HG03469 (cell line): ENCODE results near the gene NOL6.
A peak's percentile ranks its signal among the peaks of the same experiment; 100 is the strongest.
"Not testable (repeated sequence)": the region's sequence is repeated elsewhere in the genome, so short reads cannot be mapped to it uniquely, and the experiment has no call there.

Experiments
- ATAC-seq: cut with Tn5 transposase; IDR thresholded peaks from one replicate; pipeline ENCODE4 v1.9.1; 2021; ENCODE audit warnings: mild to moderate bottlenecking, moderate library complexity, moderate number of reproducible peaks; ENCODE audit not compliant: unreplicated experiment

Gene NOL6, protein sequence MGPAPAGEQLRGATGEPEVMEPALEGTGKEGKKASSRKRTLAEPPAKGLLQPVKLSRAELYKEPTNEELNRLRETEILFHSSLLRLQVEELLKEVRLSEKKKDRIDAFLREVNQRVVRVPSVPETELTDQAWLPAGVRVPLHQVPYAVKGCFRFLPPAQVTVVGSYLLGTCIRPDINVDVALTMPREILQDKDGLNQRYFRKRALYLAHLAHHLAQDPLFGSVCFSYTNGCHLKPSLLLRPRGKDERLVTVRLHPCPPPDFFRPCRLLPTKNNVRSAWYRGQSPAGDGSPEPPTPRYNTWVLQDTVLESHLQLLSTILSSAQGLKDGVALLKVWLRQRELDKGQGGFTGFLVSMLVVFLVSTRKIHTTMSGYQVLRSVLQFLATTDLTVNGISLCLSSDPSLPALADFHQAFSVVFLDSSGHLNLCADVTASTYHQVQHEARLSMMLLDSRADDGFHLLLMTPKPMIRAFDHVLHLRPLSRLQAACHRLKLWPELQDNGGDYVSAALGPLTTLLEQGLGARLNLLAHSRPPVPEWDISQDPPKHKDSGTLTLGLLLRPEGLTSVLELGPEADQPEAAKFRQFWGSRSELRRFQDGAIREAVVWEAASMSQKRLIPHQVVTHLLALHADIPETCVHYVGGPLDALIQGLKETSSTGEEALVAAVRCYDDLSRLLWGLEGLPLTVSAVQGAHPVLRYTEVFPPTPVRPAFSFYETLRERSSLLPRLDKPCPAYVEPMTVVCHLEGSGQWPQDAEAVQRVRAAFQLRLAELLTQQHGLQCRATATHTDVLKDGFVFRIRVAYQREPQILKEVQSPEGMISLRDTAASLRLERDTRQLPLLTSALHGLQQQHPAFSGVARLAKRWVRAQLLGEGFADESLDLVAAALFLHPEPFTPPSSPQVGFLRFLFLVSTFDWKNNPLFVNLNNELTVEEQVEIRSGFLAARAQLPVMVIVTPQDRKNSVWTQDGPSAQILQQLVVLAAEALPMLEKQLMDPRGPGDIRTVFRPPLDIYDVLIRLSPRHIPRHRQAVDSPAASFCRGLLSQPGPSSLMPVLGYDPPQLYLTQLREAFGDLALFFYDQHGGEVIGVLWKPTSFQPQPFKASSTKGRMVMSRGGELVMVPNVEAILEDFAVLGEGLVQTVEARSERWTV

GRCh38 chr9:33473643-33474352 is at the start of gene NOL6:
Gene NOL6, minus strand, starts transcription at chr9:33473924. Its CDS starts 82 bp downstream, at chr9:33473842.
- peak; percentile 93 for ATAC-seq

- ATAC-seq, result not testable (repeated sequence)
These were observed 48.1 kb upstream of the NOL6 start for GRCh38 chr9:33521861-33522260.

DNA sequence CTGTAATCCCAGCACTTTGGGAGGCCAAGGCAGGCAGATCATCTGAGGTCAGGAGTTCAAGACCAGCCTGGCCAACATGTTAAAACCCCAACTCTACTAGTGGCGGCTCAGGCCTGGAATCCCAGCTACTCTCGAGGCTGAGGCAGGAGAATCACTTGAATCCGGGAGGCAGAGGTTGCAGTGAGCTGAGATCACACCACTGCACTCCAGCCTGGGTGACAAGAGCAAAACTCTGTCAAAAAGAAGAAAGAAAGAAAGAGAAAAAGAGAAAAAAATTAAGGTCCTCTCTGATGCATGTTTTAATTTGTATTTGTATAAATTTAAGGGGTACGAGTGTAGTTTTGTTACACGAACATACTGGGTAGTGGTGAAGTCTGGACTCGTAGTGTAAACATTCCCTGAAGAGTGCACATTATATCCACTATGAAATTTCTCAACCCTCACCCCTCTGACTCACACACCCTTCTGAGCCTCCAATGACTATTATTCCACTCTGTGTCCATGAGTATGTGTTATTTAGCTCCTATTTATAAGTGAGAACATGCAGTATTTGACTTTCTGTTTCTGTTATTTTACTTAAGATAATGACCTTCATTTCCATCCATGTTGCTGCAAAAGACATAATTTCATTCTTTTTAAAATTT is 44.3 kb upstream of the NOL6 start:
- not testable (repeated sequence) for ATAC-seq

DNA sequence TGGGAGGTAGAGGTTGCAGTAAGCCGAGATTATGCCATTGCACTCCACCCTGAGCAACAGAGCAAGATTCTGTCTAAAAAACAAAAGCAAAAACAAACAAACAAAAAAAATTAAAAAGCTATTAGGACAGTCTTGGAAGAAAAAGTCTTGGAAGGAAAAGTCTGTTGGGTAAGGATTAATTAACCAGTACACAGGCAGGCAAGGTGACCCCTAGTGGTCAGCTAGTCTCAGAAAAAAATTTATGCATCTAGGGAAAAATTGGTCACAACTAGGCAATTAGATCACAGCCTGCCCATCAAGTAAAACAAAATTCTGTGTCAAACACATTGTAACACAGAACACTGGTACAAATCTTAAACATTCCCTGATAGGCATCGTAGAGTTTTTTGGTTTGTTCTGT is 43.6 kb upstream of the NOL6 start:
- no peak for ATAC-seq

DNA sequence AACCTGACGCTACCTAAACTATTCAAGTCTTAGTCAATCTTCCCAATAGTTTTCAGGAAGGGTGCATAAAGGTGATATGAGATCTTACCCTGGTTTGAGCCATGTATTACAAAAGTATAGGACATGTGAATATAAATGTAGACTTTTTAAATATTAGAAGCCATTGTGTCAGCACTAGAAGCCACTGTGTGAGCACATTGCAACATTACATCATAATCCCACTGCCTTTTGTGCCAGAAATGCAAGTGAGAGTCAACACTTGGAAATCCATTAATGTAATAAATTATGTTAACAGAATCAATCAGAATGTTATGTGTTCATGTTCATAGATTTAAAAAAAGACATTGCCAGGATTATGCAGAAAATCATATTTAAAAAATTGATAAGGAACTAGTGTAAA is 42.7 kb upstream of the NOL6 start:
- not testable (repeated sequence) for ATAC-seq

- ATAC-seq, result not testable (repeated sequence)
These were observed 41.7 kb upstream of the NOL6 start for GRCh38 chr9:33515342-33515995.

- ATAC-seq, result not testable (repeated sequence)
These were observed 38.8 kb upstream of the NOL6 start for GRCh38 chr9:33512535-33512934.

DNA sequence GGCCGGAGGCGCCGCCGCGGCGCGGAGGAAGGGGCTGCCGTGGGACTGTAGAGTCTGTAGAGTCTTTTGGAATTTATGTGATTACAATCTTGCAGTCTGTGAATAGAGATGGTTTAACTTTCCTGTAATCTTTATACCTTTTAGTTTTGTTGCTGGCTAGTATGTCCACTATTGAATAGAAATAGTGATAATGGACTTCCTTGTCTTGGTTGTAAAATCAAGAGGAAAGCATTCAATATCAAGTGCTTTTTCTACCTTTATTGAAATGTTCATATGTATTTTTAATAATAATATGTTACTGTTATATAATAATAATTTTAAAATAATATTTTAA is 37.4 kb upstream of the NOL6 start:
- not testable (repeated sequence) for ATAC-seq

DNA sequence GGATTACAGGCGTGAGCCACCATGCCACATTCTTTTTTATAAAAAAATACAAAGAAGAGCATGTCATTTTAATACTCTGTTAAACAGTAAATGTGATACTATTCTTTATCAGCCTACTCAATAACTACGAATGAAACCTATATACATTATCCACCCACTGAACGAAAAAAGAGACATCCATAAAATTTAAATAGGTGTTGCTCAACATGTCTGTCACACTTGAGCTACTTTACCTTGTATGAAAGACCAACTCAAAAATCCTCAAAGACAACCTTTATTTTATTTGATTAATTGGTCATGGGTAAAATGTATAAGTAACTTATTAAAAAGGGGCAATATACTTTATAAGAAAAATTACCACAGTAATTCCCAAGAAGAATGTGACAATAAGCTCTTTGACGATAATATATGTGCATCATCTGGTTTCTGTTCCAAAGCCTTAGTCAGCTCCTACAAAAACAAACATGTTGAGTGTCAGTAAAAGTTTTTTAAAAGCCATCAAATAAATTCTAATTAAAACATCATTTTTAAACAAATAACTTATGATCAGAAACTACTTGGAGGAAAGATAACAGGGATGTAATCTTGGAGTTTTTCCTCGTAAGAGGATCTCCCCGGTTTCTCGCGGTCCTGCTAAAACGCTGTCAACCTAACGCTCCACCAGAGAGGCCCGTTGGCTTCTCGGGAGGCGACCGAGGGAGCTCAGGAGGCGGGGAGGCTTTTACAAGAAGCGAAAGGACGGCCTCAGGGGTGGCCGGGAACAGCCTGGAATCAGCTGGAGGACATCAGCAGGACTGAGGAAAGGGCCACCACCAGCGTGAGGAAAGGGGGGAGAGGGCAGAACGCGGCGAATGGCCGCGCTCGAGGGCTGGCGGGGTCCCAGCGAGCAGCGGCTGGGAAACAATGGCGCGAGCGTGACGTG is 36.8 kb upstream of the NOL6 start:
- ATAC-seq, result no peak

- ATAC-seq, result no peak
These were observed 33.1 kb upstream of the NOL6 start for GRCh38 chr9:33506626-33507370.

DNA sequence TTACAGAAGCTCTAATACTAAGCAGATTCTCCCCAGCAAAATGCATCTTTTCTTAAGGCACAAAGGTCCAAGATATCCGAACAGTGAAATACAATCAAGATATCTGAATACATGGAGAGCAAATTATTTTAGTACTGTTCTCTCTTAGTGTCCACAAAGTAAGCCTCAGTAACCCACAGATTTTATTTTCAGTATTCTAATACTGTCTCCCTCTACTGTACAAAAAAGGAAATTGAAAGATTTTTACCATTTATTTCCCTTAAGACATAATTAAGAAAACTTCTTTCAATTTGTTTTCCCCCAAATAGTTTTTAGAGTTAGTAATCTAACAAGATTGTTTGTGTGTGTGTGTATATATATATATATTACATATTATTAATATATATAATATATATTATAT is 24.7 kb upstream of the NOL6 start:
- no peak for ATAC-seq

- ATAC-seq, result not testable (repeated sequence)
These were observed 20.1 kb upstream of the NOL6 start for GRCh38 chr9:33493819-33494218.

GRCh38 chr9:33489066-33489465 is 15.3 kb upstream of the NOL6 start:
- ATAC-seq, result no peak

- ATAC-seq, result not testable (repeated sequence)
These were observed 11.6 kb upstream of the NOL6 start for GRCh38 chr9:33485312-33485711.

GRCh38 chr9:33480976-33481375 is 7.3 kb upstream of the NOL6 start:
- ATAC-seq, result no peak

DNA sequence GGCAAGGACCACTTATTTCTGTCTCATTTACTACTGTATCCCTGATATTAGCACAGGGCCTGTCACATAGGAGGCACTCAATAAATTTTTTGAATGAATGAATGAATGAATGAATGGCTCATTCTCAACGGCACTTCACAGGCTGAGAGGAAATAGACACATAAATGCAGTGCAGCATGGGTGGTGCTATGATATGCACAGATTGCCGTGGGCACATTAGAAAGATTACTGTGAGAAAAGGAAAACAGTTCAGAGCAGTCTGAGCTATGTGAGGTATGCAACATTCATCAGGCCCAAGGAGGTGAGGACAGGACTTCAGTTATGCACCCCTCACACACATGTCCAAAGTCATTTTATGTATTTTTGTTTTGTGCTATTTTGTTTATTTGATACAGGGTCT is 6.4 kb upstream of the NOL6 start:
- ATAC-seq, result no peak

DNA sequence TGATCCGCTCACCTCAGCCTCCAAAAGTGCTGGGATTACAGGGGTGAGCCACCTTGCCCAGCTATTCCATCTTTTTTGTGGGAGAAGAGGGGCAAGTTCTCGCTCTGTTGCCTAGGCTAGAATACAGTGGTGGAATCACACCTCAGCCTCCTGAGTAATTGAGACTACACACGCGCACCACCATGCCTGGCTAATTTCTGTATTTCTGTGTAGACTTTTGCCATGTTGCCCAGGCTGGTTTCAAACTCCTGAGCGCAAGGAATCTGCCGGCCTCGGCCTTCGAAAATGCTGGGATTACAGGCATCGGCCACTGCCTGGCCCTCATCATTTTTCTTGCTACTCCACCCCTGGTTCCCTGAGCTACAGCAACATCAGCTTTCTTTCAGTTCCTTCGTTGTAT is 2.8 kb upstream of the NOL6 start:
- ATAC-seq, result no peak

GRCh38 chr9:33475357-33475756 is 1.6 kb upstream of the NOL6 start:
- ATAC-seq, result no peak
